Activated naive CD8-positive, alpha-beta T cell (primary cell): ENCODE measurements around the gene SGO2.
"Not testable (repeated sequence)": the region's sequence is repeated elsewhere in the genome, so short reads cannot be mapped to it uniquely, and the experiment has no call there.

Experiments
- H3K27ac Mint-ChIP-seq: one replicate; pipeline ENCODE4 v1.8.0; 2021; ENCODE audit warnings: mixed read lengths
- H3K27me3 Mint-ChIP-seq: one replicate; pipeline ENCODE4 v1.8.0; 2021; ENCODE audit warnings: mixed read lengths
- H3K36me3 Mint-ChIP-seq: one replicate; pipeline ENCODE4 v1.8.0; 2021; ENCODE audit warnings: mixed read lengths
- H3K4me1 Mint-ChIP-seq: one replicate; pipeline ENCODE4 v1.8.0; 2021; ENCODE audit warnings: low read depth, mixed read lengths
- H3K4me3 Mint-ChIP-seq: one replicate; pipeline ENCODE4 v1.8.0; 2021; ENCODE audit warnings: mild to moderate bottlenecking, mixed read lengths
- H3K9me3 Mint-ChIP-seq: one replicate; pipeline ENCODE4 v1.8.0; 2021; ENCODE audit warnings: low read depth, mixed read lengths

The SGO2 gene

GRCh38 chr2:200593905-200594304 is 67.9 kb downstream of the SGO2 start:
- Mint-ChIP-seq H3K36me3 (no peaks in the 10 kb centered on the region), H3K27me3 (peaks cover 8% of the 10 kb centered on the region), H3K4me1 (no peaks in the 10 kb centered on the region), H3K4me3 (no peak overlapping the region), H3K9me3 (no peaks in the 10 kb centered on the region), H3K27ac (no peak overlapping the region)

DNA sequence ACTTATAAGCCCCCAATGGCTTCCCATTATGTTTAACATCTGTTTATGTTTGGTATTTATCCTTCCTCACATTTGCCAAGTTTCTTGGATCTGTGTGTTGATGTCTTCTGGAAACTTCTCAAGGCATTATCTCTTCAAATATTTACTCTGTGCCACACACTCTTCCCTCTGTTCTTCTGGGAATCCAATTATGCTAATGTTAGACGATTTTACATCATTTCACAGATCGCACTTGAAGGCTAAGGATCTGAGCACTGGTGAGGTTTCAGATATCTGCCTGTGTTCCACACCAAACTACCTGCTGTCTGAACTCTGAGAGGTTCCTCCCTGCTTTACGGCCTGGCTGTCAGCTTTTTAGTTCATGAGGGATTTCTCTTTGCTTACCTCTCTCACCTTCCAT is 69.9 kb downstream of the SGO2 start:
- Mint-ChIP-seq H3K27me3 (peaks cover 8% of the 10 kb centered on the region), H3K36me3 (no peaks in the 10 kb centered on the region), H3K27ac (no peak overlapping the region), H3K4me1 (no peaks in the 10 kb centered on the region), H3K9me3 (no peaks in the 10 kb centered on the region), H3K4me3 (no peak overlapping the region)

GRCh38 chr2:200596774-200597570 is 71.0 kb downstream of the SGO2 start:
- H3K9me3 Mint-ChIP-seq = no peaks in the 10 kb centered on the region
- H3K27ac Mint-ChIP-seq = no peak overlapping the region
- H3K27me3 Mint-ChIP-seq = peaks cover 6% of the 10 kb centered on the region
- no peaks in the 10 kb centered on the region for H3K36me3 Mint-ChIP-seq
- H3K4me3 Mint-ChIP-seq = no peak overlapping the region
- H3K4me1 Mint-ChIP-seq = no peaks in the 10 kb centered on the region

- peaks cover 5% of the 10 kb centered on the region for H3K27me3 Mint-ChIP-seq
- no peaks in the 10 kb centered on the region for H3K9me3 Mint-ChIP-seq
- H3K36me3 Mint-ChIP-seq = no peaks in the 10 kb centered on the region
- H3K4me1 Mint-ChIP-seq = no peaks in the 10 kb centered on the region
- H3K4me3 Mint-ChIP-seq = no peak overlapping the region
- no peak overlapping the region for H3K27ac Mint-ChIP-seq
Measured at GRCh38 chr2:200599206-200599605, 73.2 kb downstream of the SGO2 start.

DNA sequence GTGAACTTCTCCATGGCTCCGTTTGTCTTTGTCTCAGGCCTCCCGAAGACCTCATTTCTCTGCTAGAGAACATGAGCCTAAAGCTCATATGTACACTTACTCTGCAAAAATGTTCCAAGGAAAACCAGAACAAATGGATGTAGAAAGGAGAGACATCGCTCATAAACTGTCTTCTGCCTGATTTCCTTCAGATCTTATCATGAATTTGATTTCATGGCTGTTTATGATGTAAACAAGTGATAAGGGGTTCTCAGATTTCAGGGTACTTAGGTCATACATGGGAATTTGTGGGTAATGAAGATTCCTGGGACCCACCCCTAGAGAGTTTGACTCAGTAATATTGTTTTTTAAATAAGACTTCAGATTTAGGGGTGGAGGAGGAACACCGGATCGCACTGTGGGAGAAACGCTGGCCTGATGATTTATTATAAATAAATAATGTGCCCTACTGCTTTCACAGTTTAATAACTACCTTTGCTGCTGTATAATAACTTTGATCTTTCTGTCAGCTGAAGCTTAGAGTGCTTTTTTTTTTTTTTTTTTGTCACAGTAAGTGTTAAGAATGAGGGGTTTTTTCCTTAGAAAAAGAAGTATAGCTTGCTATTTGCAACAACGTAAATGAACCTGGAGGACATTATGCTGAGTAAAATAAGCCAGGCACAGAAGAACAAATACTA is 74.7 kb downstream of the SGO2 start:
- Mint-ChIP-seq H3K27me3 (peaks cover 3% of the 10 kb centered on the region), H3K4me3 (no peak overlapping the region), H3K4me1 (no peaks in the 10 kb centered on the region)

GRCh38 chr2:200602584-200602983 is 76.6 kb downstream of the SGO2 start:
- H3K27ac Mint-ChIP-seq = no peak overlapping the region
- no peaks in the 10 kb centered on the region for H3K4me1 Mint-ChIP-seq
- no peaks in the 10 kb centered on the region for H3K27me3 Mint-ChIP-seq
- H3K9me3 Mint-ChIP-seq = no peaks in the 10 kb centered on the region
- no peak overlapping the region for H3K4me3 Mint-ChIP-seq
- peaks cover 2% of the 10 kb centered on the region for H3K36me3 Mint-ChIP-seq

More for the DNA sequence above, 74.7 kb downstream of the SGO2 start:
- H3K36me3 Mint-ChIP-seq = no peaks in the 10 kb centered on the region
- H3K27ac Mint-ChIP-seq = no peak overlapping the region
- no peaks in the 10 kb centered on the region for H3K9me3 Mint-ChIP-seq

GRCh38 chr2:200603972-200604371 is 78.0 kb downstream of the SGO2 start:
- Mint-ChIP-seq H3K27ac (no peak overlapping the region), H3K4me3 (no peak overlapping the region), H3K4me1 (no peaks in the 10 kb centered on the region), H3K36me3 (peaks cover 2% of the 10 kb centered on the region), H3K27me3 (peaks cover 1% of the 10 kb centered on the region), H3K9me3 (no peaks in the 10 kb centered on the region)

GRCh38 chr2:200604571-200605255 is 78.7 kb downstream of the SGO2 start:
- H3K9me3 Mint-ChIP-seq = no peaks in the 10 kb centered on the region
- H3K4me3 Mint-ChIP-seq = no peak overlapping the region
- H3K36me3 Mint-ChIP-seq = peaks cover 2% of the 10 kb centered on the region
- no peak overlapping the region for H3K27ac Mint-ChIP-seq
- H3K4me1 Mint-ChIP-seq = no peaks in the 10 kb centered on the region
- H3K27me3 Mint-ChIP-seq = peaks cover 3% of the 10 kb centered on the region

DNA sequence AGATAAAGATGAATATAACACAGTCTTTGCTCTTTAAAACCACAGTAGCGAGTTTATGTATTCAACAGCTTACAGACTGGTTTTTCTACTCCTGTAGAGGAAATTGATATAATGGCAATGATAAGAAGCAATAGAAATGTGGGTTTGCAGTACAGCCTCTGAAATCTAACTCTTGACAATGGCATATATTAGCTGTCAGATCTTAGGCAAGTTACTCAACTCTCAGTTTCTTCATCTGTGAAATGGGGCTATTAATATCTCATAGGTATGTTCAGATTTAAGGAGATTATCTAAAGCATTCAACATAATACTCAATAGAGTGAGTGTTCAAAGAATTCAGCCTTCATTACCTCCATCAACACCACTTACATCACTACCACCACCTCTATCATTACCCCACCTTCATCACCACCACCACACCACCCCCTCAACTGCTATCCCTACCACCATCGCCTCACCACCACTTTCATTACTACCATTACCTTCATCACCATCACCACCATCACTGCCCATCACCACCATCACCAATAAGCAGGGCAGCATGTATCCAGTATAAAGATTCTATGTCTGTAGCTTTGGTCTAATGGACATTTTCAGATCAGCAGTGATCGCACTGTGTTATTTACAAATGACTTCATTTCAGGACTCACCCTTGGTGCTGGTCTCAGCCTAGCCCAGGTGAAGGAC is 82.5 kb downstream of the SGO2 start:
- H3K4me3 Mint-ChIP-seq = no peak overlapping the region
- H3K4me1 Mint-ChIP-seq = no peaks in the 10 kb centered on the region
- H3K9me3 Mint-ChIP-seq = no peaks in the 10 kb centered on the region
- peaks cover 3% of the 10 kb centered on the region for H3K27me3 Mint-ChIP-seq
- peaks cover 2% of the 10 kb centered on the region for H3K36me3 Mint-ChIP-seq
- H3K27ac Mint-ChIP-seq = no peak overlapping the region

GRCh38 chr2:200609028-200609614 is 83.1 kb downstream of the SGO2 start:
- peaks cover 3% of the 10 kb centered on the region for H3K27me3 Mint-ChIP-seq
- no peaks in the 10 kb centered on the region for H3K4me1 Mint-ChIP-seq
- H3K27ac Mint-ChIP-seq = no peak overlapping the region
- H3K36me3 Mint-ChIP-seq = peaks cover 2% of the 10 kb centered on the region
- no peak overlapping the region for H3K4me3 Mint-ChIP-seq
- no peaks in the 10 kb centered on the region for H3K9me3 Mint-ChIP-seq

- not testable (repeated sequence) for H3K4me3 Mint-ChIP-seq, H3K27me3 Mint-ChIP-seq, H3K36me3 Mint-ChIP-seq, H3K9me3 Mint-ChIP-seq, H3K4me1 Mint-ChIP-seq, H3K27ac Mint-ChIP-seq
Measured at GRCh38 chr2:200610217-200610616, 84.2 kb downstream of the SGO2 start.

- H3K4me3 Mint-ChIP-seq = no peak overlapping the region
- H3K4me1 Mint-ChIP-seq = peaks cover 7% of the 10 kb centered on the region
- H3K27me3 Mint-ChIP-seq = peaks cover 10% of the 10 kb centered on the region
- no peak overlapping the region for H3K27ac Mint-ChIP-seq
- no peaks in the 10 kb centered on the region for H3K9me3 Mint-ChIP-seq
- no peaks in the 10 kb centered on the region for H3K36me3 Mint-ChIP-seq
Measured at GRCh38 chr2:200613692-200614091, 87.7 kb downstream of the SGO2 start.

DNA sequence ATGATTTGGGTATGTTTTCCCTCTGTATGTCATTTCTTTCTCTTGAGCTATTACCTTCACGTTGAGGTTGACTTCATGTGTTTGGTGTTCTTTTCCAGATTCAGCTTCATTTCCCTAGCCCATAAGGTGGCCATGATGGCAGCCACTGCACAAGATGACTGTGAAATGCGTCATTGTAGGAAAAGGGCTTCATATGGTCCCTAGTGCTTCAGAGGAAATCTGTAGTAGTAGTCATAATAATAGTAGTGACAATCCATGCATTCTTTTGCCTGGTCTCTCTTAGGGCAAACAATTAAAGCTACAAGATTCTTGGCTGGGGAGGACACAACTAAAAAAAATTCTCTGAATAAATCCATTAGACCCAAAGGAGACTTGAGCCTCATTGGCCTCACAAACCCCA is 88.2 kb downstream of the SGO2 start:
- Mint-ChIP-seq H3K4me1 (peaks cover 9% of the 10 kb centered on the region), H3K27ac (no peak overlapping the region), H3K9me3 (no peaks in the 10 kb centered on the region), H3K36me3 (no peaks in the 10 kb centered on the region), H3K27me3 (peaks cover 10% of the 10 kb centered on the region), H3K4me3 (no peak overlapping the region)

DNA sequence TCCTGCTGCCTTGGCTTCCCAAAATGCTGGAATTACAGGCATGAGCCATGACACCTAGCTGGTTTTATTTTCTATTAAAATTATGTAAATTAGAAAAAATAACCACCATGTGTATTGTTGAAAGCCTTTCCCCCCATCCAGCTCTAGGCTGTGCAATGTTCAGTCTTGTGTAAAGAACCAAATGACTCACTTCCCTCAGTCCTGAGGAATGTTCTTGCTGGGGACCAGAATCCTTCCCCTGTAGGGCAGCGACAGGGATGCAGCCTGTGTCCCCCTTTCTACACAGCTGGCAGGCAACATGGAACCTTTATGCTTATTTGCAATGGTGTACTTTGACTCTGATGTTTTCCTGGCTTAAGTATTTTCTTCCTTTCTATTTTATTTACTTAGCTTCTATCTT is 89.2 kb downstream of the SGO2 start:
- Mint-ChIP-seq H3K36me3 (no peaks in the 10 kb centered on the region), H3K4me1 (peaks cover 9% of the 10 kb centered on the region), H3K27ac (no peak overlapping the region), H3K9me3 (no peaks in the 10 kb centered on the region), H3K4me3 (no peak overlapping the region), H3K27me3 (peaks cover 9% of the 10 kb centered on the region)
